A549 (cell line): ENCODE data around the gene MED12L. TPM values are rescaled to one million over a fixed set of nuclear protein-coding genes. Genes with fewer than 3 reads are reported as not detected.

Experiments used
- ATAC-seq, 2 experiments: fragments of 200-7000 bp in 1 of 2; fragments of >200 bp in 1 of 2; cut with Nextera tagmentation in 1 of 2; cut with Tn5 transposase in 1 of 2; 3 replicates each; pipeline versions ENCODE4 v1.8.0 to v1.9.1; 2018 to 2020; ENCODE audit warnings: mild to moderate bottlenecking in 1 of 2, moderate library complexity in 1 of 2
- CTCF ChIA-PET: fragments of 300-600 bp; sonication (Branson Sonifier 250); formaldehyde crosslinking; extraction: SDS; loops from one replicate; lab custom pipeline; 2021; ENCODE audit warnings: antibody characterized with exemption, inconsistent platforms; lab: Yijun Ruan, JAX
- POLR2A ChIA-PET: fragments of 350-600 bp; formaldehyde crosslinking; extraction: SDS; loops from one replicate; lab custom pipeline; 2021; ENCODE audit warnings: antibody characterized with exemption, inconsistent platforms; lab: Yijun Ruan, JAX
- DNase-seq, 2 experiments: peaks; one replicate each; pipeline versions ENCODE4 v3.0.0 to v3.0.0-alpha.2; 2011 to 2016; ENCODE audit warnings: low read depth in 1 of 2, low spot score in 1 of 2
- FAIRE-seq: peaks from 2 replicates; lab custom pipeline; 2011; peaks lifted over from hg19 to GRCh38; lab: Jason Lieb, UNC
- H3K27ac ChIP-seq, 2 experiments: fragments of >200 bp; sonication (Bioruptor Twin); formaldehyde crosslinking; 3 replicates each; pipeline ENCODE4 v1.5.1; 2016 to 2017
- H3K4me1 ChIP-seq: fragments of >200 bp; sonication (Bioruptor Twin); formaldehyde crosslinking; 3 replicates; pipeline ENCODE4 v1.6.1; 2016
- H3K4me2 ChIP-seq: fragments of >200 bp; sonication (Bioruptor Twin); formaldehyde crosslinking; 3 replicates; pipeline ENCODE4 v1.6.1; 2016
- H3K4me3 ChIP-seq: fragments of >200 bp; sonication (Bioruptor Twin); formaldehyde crosslinking; 3 replicates; pipeline ENCODE4 v1.5.1; 2016
- H3K9me3 ChIP-seq: fragments of >200 bp; sonication (Bioruptor Twin); formaldehyde crosslinking; 3 replicates; pipeline ENCODE4 v1.6.1; 2016
- ATOH8 ChIP-seq: fragments of 250-450 bp; sonication (Bioruptor Pico); IDR thresholded peaks from 2 replicates; pipeline ENCODE4 v1.5.0; 2020; ENCODE audit warnings: low read depth, mild to moderate bottlenecking, moderate library complexity
- BHLHE40 ChIP-seq: IDR thresholded peaks from 2 replicates; pipeline ENCODE4 v1.6.1; 2012; ENCODE audit warnings: low read depth, low read length, inconsistent platforms
- CBX2 ChIP-seq: fragments of 200-600 bp; sonication (generic); IDR thresholded peaks from 2 replicates; pipeline ENCODE4 v1.6.1; 2016; ENCODE audit warnings: low read depth, mild to moderate bottlenecking, borderline replicate concordance
- CTCF ChIP-seq: fragments of >200 bp; sonication (Bioruptor Twin); formaldehyde crosslinking; IDR thresholded peaks from 3 replicates; pipeline ENCODE4 v1.5.1; 2016
- EHMT2 ChIP-seq: fragments of 200-600 bp; sonication (generic); IDR thresholded peaks from 2 replicates; pipeline ENCODE4 v1.6.1; 2016; ENCODE audit warnings: antibody characterized with exemption, low read depth, mild to moderate bottlenecking, moderate library complexity
- EP300 ChIP-seq, 2 experiments: fragments of >200 bp; sonication (Bioruptor Twin); formaldehyde crosslinking; IDR thresholded peaks; 2 replicates in 1 of 2; 3 replicates in 1 of 2; pipeline ENCODE4 v1.6.1; 2016 to 2017
- FOSB ChIP-seq: fragments of 250-450 bp; sonication (Bioruptor Pico); IDR thresholded peaks from 2 replicates; pipeline ENCODE4 v1.5.0; 2020; ENCODE audit warnings: mild to moderate bottlenecking, moderate library complexity
- FOXS1 ChIP-seq: fragments of 250-450 bp; sonication (Bioruptor Pico); IDR thresholded peaks from 2 replicates; pipeline ENCODE4 v1.5.0; 2020; ENCODE audit warnings: mild to moderate bottlenecking, moderate library complexity
- HDAC2 ChIP-seq: fragments of 200-600 bp; sonication (generic); IDR thresholded peaks from 2 replicates; pipeline ENCODE4 v1.6.1; 2016
- HEYL ChIP-seq: fragments of 250-450 bp; sonication (Bioruptor Pico); IDR thresholded peaks from 2 replicates; pipeline ENCODE4 v1.8.0; 2021; ENCODE audit warnings: mild to moderate bottlenecking, moderate library complexity
- HMGXB4 ChIP-seq: fragments of 250-450 bp; sonication (Bioruptor Pico); IDR thresholded peaks from 2 replicates; pipeline ENCODE4 v1.5.0; 2021; ENCODE audit warnings: mild to moderate bottlenecking, moderate library complexity, borderline replicate concordance
- HOXA7 ChIP-seq: fragments of 250-450 bp; sonication (Bioruptor Pico); IDR thresholded peaks from 2 replicates; pipeline ENCODE4 v1.5.0; 2020; ENCODE audit warnings: mild to moderate bottlenecking, moderate library complexity
- JUN ChIP-seq, 2 experiments: fragments of >200 bp; sonication (Bioruptor Twin); formaldehyde crosslinking; IDR thresholded peaks; 2 replicates in 1 of 2; 3 replicates in 1 of 2; pipeline ENCODE4 v1.6.1; 2016 to 2017
- KDM1A ChIP-seq: fragments of 200-600 bp; sonication (generic); IDR thresholded peaks from 2 replicates; pipeline ENCODE4 v1.6.1; 2016; ENCODE audit warnings: low read depth, mild to moderate bottlenecking
- RCOR1 ChIP-seq: fragments of 150-350 bp; IDR thresholded peaks from 2 replicates; pipeline ENCODE4 v1.6.1; 2014; ENCODE audit warnings: antibody characterized with exemption, low read length, low read depth
- RFX5 ChIP-seq: fragments of 450-650 bp; IDR thresholded peaks from 2 replicates; pipeline ENCODE4 v1.7.1; 2014; ENCODE audit warnings: antibody characterized with exemption, mild to moderate bottlenecking, moderate library complexity
- SMC3 ChIP-seq: fragments of >200 bp; sonication (Bioruptor Twin); formaldehyde crosslinking; IDR thresholded peaks from 3 replicates; pipeline ENCODE4 v1.6.1; 2018; ENCODE audit warnings: inconsistent platforms
- SREBF2 ChIP-seq: fragments of 450-650 bp; IDR thresholded peaks from 2 replicates; pipeline ENCODE4 v1.6.1; 2014; ENCODE audit warnings: mild to moderate bottlenecking, moderate library complexity
- ZNF302 ChIP-seq: fragments of 250-450 bp; sonication (Bioruptor Pico); IDR thresholded peaks from 2 replicates; pipeline ENCODE4 v1.9.0; 2021; ENCODE audit warnings: inconsistent platforms, mild to moderate bottlenecking, moderate library complexity
- ZSCAN20 ChIP-seq: fragments of 250-450 bp; sonication (Bioruptor Pico); IDR thresholded peaks from 2 replicates; pipeline ENCODE4 v1.8.0; 2022; ENCODE audit warnings: mild to moderate bottlenecking, moderate library complexity
- WGBS: methylation state at CpG from one replicate; pipeline ENCODE4 v1.1.6; 2017; ENCODE audit errors: missing lambda C conversion rate; 5-methylcytosine and 5-hydroxymethylcytosine counted together
- polyA plus RNA-seq, 4 experiments: library from polyadenylated mRNA; depleted of rRNA in 3 of 4; stranded (reverse); fragments of >200 nt; fragmentation: RNase III in 1 of 4; extraction: RNeasy Plus Mini Kit Qiagen cat#74134 plus additional on column Dnase treatment in 1 of 4; gene quantifications; 2 replicates in 3 of 4; 3 replicates in 1 of 4; pipeline ENCODE4 v1.2.3, GENCODE V29; 2011 to 2017
- TF ChIP-seq, protein P1 (sequence below): fragments of 200-600 bp; sonication (generic); IDR thresholded peaks from 2 replicates; pipeline ENCODE4 v1.6.1; 2016; ENCODE audit warnings: antibody characterized with exemption, mild to moderate bottlenecking, moderate library complexity
- TF ChIP-seq, protein P2 (sequence below): IDR thresholded peaks from 2 replicates; pipeline ENCODE4 v1.6.1; 2012
- TF ChIP-seq, protein P3 (sequence below): IDR thresholded peaks from 2 replicates; pipeline ENCODE4 v1.6.1; 2012
- TF ChIP-seq, protein P4 (sequence below): fragments of >200 bp; sonication (Bioruptor Twin); formaldehyde crosslinking; IDR thresholded peaks from 3 replicates; pipeline ENCODE4 v1.6.1; 2016

MED12L gene
- polyA plus RNA-seq, 2 of the 4 experiments (the other 2 are of a cell fraction) = 0.32 to 0.63 TPM

- CTCF ChIA-PET = interaction anchor here (1.2 kb wide), 1 partner anchor 16 kb away, joined by 3 read pairs; no protein-coding TSS in a partner anchor
- POLR2A ChIA-PET = no interaction called here
- no peak for FAIRE-seq
- H3K9me3 ChIP-seq = no peaks in the 10 kb centered on the region
- no peak overlapping the region for H3K27ac ChIP-seq
- ATAC-seq = no peak
- H3K4me2 ChIP-seq = no peak overlapping the region
- no peak overlapping the region for H3K4me3 ChIP-seq
- no peak for DNase-seq
- WGBS = 68% methylated on average over 2 of the region's 2 CpGs
- TF ChIP-seq, protein P1, sequence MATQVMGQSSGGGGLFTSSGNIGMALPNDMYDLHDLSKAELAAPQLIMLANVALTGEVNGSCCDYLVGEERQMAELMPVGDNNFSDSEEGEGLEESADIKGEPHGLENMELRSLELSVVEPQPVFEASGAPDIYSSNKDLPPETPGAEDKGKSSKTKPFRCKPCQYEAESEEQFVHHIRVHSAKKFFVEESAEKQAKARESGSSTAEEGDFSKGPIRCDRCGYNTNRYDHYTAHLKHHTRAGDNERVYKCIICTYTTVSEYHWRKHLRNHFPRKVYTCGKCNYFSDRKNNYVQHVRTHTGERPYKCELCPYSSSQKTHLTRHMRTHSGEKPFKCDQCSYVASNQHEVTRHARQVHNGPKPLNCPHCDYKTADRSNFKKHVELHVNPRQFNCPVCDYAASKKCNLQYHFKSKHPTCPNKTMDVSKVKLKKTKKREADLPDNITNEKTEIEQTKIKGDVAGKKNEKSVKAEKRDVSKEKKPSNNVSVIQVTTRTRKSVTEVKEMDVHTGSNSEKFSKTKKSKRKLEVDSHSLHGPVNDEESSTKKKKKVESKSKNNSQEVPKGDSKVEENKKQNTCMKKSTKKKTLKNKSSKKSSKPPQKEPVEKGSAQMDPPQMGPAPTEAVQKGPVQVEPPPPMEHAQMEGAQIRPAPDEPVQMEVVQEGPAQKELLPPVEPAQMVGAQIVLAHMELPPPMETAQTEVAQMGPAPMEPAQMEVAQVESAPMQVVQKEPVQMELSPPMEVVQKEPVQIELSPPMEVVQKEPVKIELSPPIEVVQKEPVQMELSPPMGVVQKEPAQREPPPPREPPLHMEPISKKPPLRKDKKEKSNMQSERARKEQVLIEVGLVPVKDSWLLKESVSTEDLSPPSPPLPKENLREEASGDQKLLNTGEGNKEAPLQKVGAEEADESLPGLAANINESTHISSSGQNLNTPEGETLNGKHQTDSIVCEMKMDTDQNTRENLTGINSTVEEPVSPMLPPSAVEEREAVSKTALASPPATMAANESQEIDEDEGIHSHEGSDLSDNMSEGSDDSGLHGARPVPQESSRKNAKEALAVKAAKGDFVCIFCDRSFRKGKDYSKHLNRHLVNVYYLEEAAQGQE = no peak
- TF ChIP-seq HOXA7 (CRISPR knock-in tag) (no peak), ZSCAN20 (CRISPR knock-in tag) (no peak), ZNF302 (CRISPR knock-in tag) (no peak), FOXS1 (CRISPR knock-in tag) (no peak), RFX5 (no peak), EHMT2 (no peak), SMC3 (no peak)
- TF ChIP-seq, protein P2, sequence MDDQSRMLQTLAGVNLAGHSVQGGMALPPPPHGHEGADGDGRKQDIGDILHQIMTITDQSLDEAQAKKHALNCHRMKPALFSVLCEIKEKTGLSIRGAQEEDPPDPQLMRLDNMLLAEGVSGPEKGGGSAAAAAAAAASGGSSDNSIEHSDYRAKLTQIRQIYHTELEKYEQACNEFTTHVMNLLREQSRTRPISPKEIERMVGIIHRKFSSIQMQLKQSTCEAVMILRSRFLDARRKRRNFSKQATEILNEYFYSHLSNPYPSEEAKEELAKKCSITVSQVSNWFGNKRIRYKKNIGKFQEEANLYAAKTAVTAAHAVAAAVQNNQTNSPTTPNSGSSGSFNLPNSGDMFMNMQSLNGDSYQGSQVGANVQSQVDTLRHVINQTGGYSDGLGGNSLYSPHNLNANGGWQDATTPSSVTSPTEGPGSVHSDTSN = no peak
- H3K4me1 ChIP-seq = peaks cover 20% of the 10 kb centered on the region; the same call in 2 of the 3 replicates
These were observed 234.7 kb downstream of the MED12L start for GRCh38 chr3:151320131-151320530.

DNA sequence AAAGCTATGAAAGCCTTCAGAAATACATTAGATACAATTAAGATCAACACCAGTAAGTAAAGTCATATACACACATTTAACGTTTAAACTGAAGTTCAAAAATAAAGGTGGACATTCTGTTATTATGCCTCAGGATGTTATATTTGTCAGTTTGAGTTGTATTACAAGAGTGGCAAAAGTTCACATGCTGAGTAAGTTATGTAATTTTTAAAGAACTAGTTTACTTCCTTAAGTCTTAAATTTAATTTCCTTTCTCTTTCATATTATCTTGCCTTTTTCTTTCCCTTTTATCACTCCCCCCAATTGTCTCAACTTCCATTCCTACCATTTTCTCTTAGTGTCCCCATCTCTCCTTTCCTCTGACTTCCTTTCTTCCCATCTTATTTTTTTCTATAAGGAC lies 236.1 kb downstream of the MED12L start:
- FAIRE-seq (no peak), ATAC-seq (no peak), DNase-seq (no peak)
- Histone ChIP-seq H3K4me2 (no peak overlapping the region), H3K27ac (no peak overlapping the region), H3K9me3 (no peaks in the 10 kb centered on the region), H3K4me3 (no peak overlapping the region), H3K4me1 (peaks cover 17% of the 10 kb centered on the region; the same call in 2 of the 3 replicates)
- POLR2A ChIA-PET = no interaction called here
- TF ChIP-seq RCOR1 (no peak), HMGXB4 (CRISPR knock-in tag) (no peak), EP300 (IDR thresholded peaks at IDR 0.05) (no peak), HDAC2 (no peak), ATOH8 (CRISPR knock-in tag) (no peak)
- WGBS = 64% methylated on average over 1 of the region's 1 CpG
- CTCF ChIA-PET = interaction anchor here (1.1 to 1.3 kb wide), 3 partner anchors 16 to 94 kb away, joined by 3 read pairs; no protein-coding TSS in a partner anchor

DNA sequence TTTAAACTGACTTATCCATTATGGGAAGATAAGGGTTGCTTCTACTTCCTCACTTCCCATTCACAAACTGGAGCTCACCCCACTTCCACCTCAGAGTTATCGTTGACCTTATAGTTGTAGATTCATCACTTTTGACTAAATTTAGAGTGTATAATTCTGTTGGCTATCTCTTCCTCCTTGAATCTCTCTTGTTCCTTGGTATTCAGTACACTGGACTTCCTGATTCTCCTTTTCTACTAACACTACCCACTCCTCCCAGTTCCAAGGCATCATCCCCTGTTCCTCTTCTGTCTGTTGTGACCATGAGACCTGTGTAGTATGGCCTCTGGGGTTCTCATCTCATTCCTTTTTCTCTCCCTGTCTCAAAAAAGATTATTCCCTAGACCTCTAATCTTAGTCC lies 237.0 kb downstream of the MED12L start:
- ChIA-PET POLR2A (no interaction called here), CTCF (interaction anchor here (1.2 kb wide), 1 partner anchor 155 kb away, joined by 3 read pairs; no protein-coding TSS in a partner anchor)
- DNase-seq (no peak), FAIRE-seq (no peak), ATAC-seq (no peak)
- Histone ChIP-seq H3K9me3 (no peaks in the 10 kb centered on the region), H3K27ac (no peak overlapping the region), H3K4me1 (peaks cover 10% of the 10 kb centered on the region; the same call in 2 of the 3 replicates), H3K4me2 (no peak overlapping the region), H3K4me3 (no peak overlapping the region)
- 83% methylated on average over 1 of the region's 1 CpG for WGBS
- TF ChIP-seq, protein P3, sequence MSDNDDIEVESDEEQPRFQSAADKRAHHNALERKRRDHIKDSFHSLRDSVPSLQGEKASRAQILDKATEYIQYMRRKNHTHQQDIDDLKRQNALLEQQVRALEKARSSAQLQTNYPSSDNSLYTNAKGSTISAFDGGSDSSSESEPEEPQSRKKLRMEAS = no peak
- TF ChIP-seq CTCF (no peak), SREBF2 (no peak), BHLHE40 (no peak), CBX2 (no peak), FOSB (no peak), RFX5 (no peak), JUN (IDR thresholded peaks at IDR 0.05) (no peak), KDM1A (no peak), HEYL (no peak)
- TF ChIP-seq, protein P4, sequence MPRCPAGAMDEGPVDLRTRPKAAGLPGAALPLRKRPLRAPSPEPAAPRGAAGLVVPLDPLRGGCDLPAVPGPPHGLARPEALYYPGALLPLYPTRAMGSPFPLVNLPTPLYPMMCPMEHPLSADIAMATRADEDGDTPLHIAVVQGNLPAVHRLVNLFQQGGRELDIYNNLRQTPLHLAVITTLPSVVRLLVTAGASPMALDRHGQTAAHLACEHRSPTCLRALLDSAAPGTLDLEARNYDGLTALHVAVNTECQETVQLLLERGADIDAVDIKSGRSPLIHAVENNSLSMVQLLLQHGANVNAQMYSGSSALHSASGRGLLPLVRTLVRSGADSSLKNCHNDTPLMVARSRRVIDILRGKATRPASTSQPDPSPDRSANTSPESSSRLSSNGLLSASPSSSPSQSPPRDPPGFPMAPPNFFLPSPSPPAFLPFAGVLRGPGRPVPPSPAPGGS = no peak
